T-helper 1 cell (primary cell): ENCODE data around the gene LY6G5B.

ENCODE experiments used
- DNase-seq, 5 donors: peaks; one replicate each; pipeline ENCODE4 v3.0.0-alpha.2; 2012 to 2020

The LY6G5B gene

GRCh38 chr6:31663126-31663960, 6.4 kb upstream of the LY6G5B start:
- DNase-seq = no peak

GRCh38 chr6:31663961-31664789, 5.6 kb upstream of the LY6G5B start:
- no peak for DNase-seq

GRCh38 chr6:31664790-31665500, 4.8 kb upstream of the LY6G5B start, which contains the start of gene GPANK1:
TSS of gene GPANK1 (minus strand) at chr6:31664997. CDS start at chr6:31664478, 519 bp downstream.
- peak; percentile 76 to 95 (median 84) for DNase-seq

- DNase-seq = peak; percentile 97 to 99 (median 98)
These were observed 4.1 kb upstream of the LY6G5B start, which contains the start of gene CSNK2B for GRCh38 chr6:31665501-31666336. TSS of gene CSNK2B (plus strand) at chr6:31666080. CDS start at chr6:31666832, 752 bp downstream.

- no peak for DNase-seq
These were observed 3.3 kb upstream of the LY6G5B start for GRCh38 chr6:31666337-31666965.

GRCh38 chr6:31676322-31676903, 6.6 kb downstream of the LY6G5B start:
- DNase-seq = no peak

GRCh38 chr6:31676904-31677303, 7.1 kb downstream of the LY6G5B start:
- no peak for DNase-seq

- no peak for DNase-seq
These were observed 8.2 kb downstream of the LY6G5B start for GRCh38 chr6:31677955-31678354.

- DNase-seq = peak; percentile 22 to 79 (median 49)
These were observed 10.7 kb downstream of the LY6G5B start, which contains the start of gene LY6G5C for GRCh38 chr6:31680226-31681134. TSS of gene LY6G5C (minus strand) at chr6:31681067. CDS start at chr6:31680373, 694 bp downstream.

GRCh38 chr6:31681135-31681671, 11.4 kb downstream of the LY6G5B start:
- DNase-seq = peak in 3 of 5 donors; percentile 26 to 40 (median 32)

GRCh38 chr6:31683591-31683990, 13.8 kb downstream of the LY6G5B start:
- no peak for DNase-seq

- DNase-seq = no peak
These were observed 16.7 kb downstream of the LY6G5B start for GRCh38 chr6:31686483-31686882.

GRCh38 chr6:31687321-31687720, 17.5 kb downstream of the LY6G5B start:
- no peak for DNase-seq

- DNase-seq = no peak
These were observed 18.3 kb downstream of the LY6G5B start for GRCh38 chr6:31687860-31688693.

- DNase-seq = no peak
These were observed 19.7 kb downstream of the LY6G5B start for GRCh38 chr6:31689249-31690110.

GRCh38 chr6:31690231-31691077, 20.7 kb downstream of the LY6G5B start:
- no peak for DNase-seq
